Astrocyte (in vitro differentiated cells and primary cell): Measurements from ENCODE around the gene DHX40. TPM values are rescaled to one million over a fixed set of nuclear protein-coding genes. Genes with fewer than 3 reads are reported as not detected.
"Not testable (repeated sequence)": the region's sequence is repeated elsewhere in the genome, so short reads cannot be mapped to it uniquely, and the experiment has no call there.

ENCODE experiments used
- DNase-seq: peaks from one replicate; pipeline ENCODE4 v3.0.0-alpha.2; 2010; ENCODE audit warnings: low read depth
- FAIRE-seq: peaks from 2 replicates; lab custom pipeline; 2011; peaks lifted over from hg19 to GRCh38; lab: Jason Lieb, UNC
- H2AFZ ChIP-seq: 2 replicates; pipeline ENCODE4 v1.6.0; 2012; ENCODE audit warnings: low read depth, low read length, inconsistent platforms
- H3K27ac ChIP-seq: 2 replicates; pipeline ENCODE4 v1.5.1; 2011; ENCODE audit warnings: low read depth, low read length, inconsistent platforms
- H3K27me3 ChIP-seq: 2 replicates; pipeline ENCODE4 v1.6.0; 2011; ENCODE audit warnings: low read length, inconsistent platforms; ENCODE audit not compliant: insufficient read depth
- H3K36me3 ChIP-seq: 2 replicates; pipeline ENCODE4 v1.5.1; 2011; ENCODE audit warnings: low read length, inconsistent platforms; ENCODE audit not compliant: insufficient read depth
- H3K4me1 ChIP-seq: 2 replicates; pipeline ENCODE4 v1.5.1; 2011; ENCODE audit warnings: low read length, inconsistent platforms; ENCODE audit not compliant: insufficient read depth
- H3K4me2 ChIP-seq: 2 replicates; pipeline ENCODE4 v1.6.0; 2012; ENCODE audit warnings: low read length, inconsistent platforms
- H3K4me3 ChIP-seq: 2 replicates; pipeline ENCODE4 v1.5.1; 2011; ENCODE audit warnings: low read depth, mild to moderate bottlenecking, low read length, inconsistent platforms; ENCODE audit not compliant: insufficient read depth
- H3K79me2 ChIP-seq: 2 replicates; pipeline ENCODE4 v1.6.0; 2012; ENCODE audit warnings: mild to moderate bottlenecking, low read length, inconsistent platforms; ENCODE audit not compliant: insufficient read depth
- H3K9ac ChIP-seq: 2 replicates; pipeline ENCODE4 v1.6.0; 2012; ENCODE audit warnings: mild to moderate bottlenecking, low read length, inconsistent platforms
- H3K9me3 ChIP-seq: 2 replicates; pipeline ENCODE4 v1.5.1; 2012; ENCODE audit warnings: low read depth, mild to moderate bottlenecking, low read length, inconsistent platforms; ENCODE audit not compliant: insufficient read depth
- H4K20me1 ChIP-seq: 2 replicates; pipeline ENCODE4 v1.6.0; 2012; ENCODE audit warnings: low read length, inconsistent platforms; ENCODE audit not compliant: insufficient read depth
- H3K27ac Mint-ChIP-seq: one replicate; pipeline ENCODE4 v1.8.0; 2021; ENCODE audit warnings: mild to moderate bottlenecking, mixed read lengths; ENCODE audit not compliant: unreplicated experiment
- H3K27me3 Mint-ChIP-seq: one replicate; pipeline ENCODE4 v1.8.0; 2021; ENCODE audit warnings: low read depth, mixed read lengths; ENCODE audit not compliant: unreplicated experiment
- H3K36me3 Mint-ChIP-seq: one replicate; pipeline ENCODE4 v1.8.0; 2021; ENCODE audit warnings: low read depth, mixed read lengths; ENCODE audit not compliant: unreplicated experiment
- H3K4me1 Mint-ChIP-seq: one replicate; pipeline ENCODE4 v1.8.0; 2021; ENCODE audit warnings: low read depth, mixed read lengths; ENCODE audit not compliant: unreplicated experiment
- H3K4me3 Mint-ChIP-seq: one replicate; pipeline ENCODE4 v1.8.0; 2021; ENCODE audit warnings: mild to moderate bottlenecking, moderate library complexity, mixed read lengths; ENCODE audit not compliant: unreplicated experiment
- H3K9me3 Mint-ChIP-seq: one replicate; pipeline ENCODE4 v1.8.0; 2021; ENCODE audit warnings: mild to moderate bottlenecking, mixed read lengths; ENCODE audit not compliant: unreplicated experiment
- EZH2 ChIP-seq: IDR thresholded peaks from 2 replicates; pipeline ENCODE4 v1.6.1; 2012; ENCODE audit warnings: mild to moderate bottlenecking, low read length, inconsistent platforms; ENCODE audit not compliant: insufficient read depth
- total RNA-seq: library from RNA; stranded (reverse); gene quantifications from 2 replicates; pipeline ENCODE4 v1.2.1, GENCODE V29; 2021
- TF ChIP-seq, protein P1 (sequence below): IDR thresholded peaks from 2 replicates; pipeline ENCODE4 v1.5.1; 2011; ENCODE audit warnings: low read depth, mild to moderate bottlenecking, inconsistent platforms, low read length, moderate library complexity; ENCODE audit not compliant: insufficient read depth

DHX40 gene
- total RNA-seq, 1 donor from 2014 or later: 31.0 TPM

GRCh38 chr17:59542960-59543635 lies 22.3 kb upstream of the DHX40 start:
- Histone ChIP-seq H3K9me3 (no peaks in the 10 kb centered on the region), H3K27me3 (no peaks in the 10 kb centered on the region), H3K9ac (no peak overlapping the region), H3K4me3 (no peak overlapping the region), H3K79me2 (no peaks in the 10 kb centered on the region), H3K27ac (no peak overlapping the region), H3K4me2 (no peak overlapping the region), H3K4me1 (no peaks in the 10 kb centered on the region), H3K36me3 (no peaks in the 10 kb centered on the region), H2AFZ (no peak overlapping the region), H4K20me1 (no peaks in the 10 kb centered on the region)
- Mint-ChIP-seq H3K9me3 (no peaks in the 10 kb centered on the region), H3K27ac (no peak overlapping the region), H3K27me3 (peaks cover 4% of the 10 kb centered on the region), H3K4me3 (no peak overlapping the region), H3K4me1 (no peaks in the 10 kb centered on the region), H3K36me3 (no peaks in the 10 kb centered on the region)
- TF ChIP-seq, protein P1, sequence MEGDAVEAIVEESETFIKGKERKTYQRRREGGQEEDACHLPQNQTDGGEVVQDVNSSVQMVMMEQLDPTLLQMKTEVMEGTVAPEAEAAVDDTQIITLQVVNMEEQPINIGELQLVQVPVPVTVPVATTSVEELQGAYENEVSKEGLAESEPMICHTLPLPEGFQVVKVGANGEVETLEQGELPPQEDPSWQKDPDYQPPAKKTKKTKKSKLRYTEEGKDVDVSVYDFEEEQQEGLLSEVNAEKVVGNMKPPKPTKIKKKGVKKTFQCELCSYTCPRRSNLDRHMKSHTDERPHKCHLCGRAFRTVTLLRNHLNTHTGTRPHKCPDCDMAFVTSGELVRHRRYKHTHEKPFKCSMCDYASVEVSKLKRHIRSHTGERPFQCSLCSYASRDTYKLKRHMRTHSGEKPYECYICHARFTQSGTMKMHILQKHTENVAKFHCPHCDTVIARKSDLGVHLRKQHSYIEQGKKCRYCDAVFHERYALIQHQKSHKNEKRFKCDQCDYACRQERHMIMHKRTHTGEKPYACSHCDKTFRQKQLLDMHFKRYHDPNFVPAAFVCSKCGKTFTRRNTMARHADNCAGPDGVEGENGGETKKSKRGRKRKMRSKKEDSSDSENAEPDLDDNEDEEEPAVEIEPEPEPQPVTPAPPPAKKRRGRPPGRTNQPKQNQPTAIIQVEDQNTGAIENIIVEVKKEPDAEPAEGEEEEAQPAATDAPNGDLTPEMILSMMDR: no peak
- no peak for TF ChIP-seq EZH2
- DNase-seq (no peak), FAIRE-seq (no peak)

DNA sequence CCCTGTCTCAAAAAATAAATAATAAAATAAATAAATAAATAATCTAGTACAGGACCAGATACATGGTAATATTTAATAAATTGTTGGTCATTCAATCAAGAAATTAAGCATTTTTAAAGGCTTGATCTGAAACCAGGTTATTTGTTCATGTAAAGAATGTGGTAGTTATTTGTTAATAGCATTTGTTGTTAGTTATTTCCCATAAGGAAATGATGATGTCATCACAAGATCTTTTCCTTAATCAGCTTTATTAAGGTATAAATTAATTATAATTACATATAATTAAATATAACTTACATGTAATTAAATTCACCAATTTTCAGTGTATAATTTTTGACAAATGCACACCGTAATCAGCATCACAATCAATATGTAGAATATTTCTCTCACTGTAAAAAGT lies 19.5 kb upstream of the DHX40 start:
- no peaks in the 10 kb centered on the region for H3K36me3 ChIP-seq
- no peaks in the 10 kb centered on the region for H3K79me2 ChIP-seq
- H4K20me1 ChIP-seq: no peaks in the 10 kb centered on the region
- DNase-seq (no peak), FAIRE-seq (no peak)
- no peaks in the 10 kb centered on the region for H3K4me1 Mint-ChIP-seq
- H3K27me3 ChIP-seq: no peaks in the 10 kb centered on the region
- no peaks in the 10 kb centered on the region for H3K9me3 ChIP-seq
- H3K4me3 Mint-ChIP-seq: no peak overlapping the region
- no peak overlapping the region for H3K27ac ChIP-seq
- TF ChIP-seq, protein P1: no peak
- no peak for TF ChIP-seq EZH2
- no peak overlapping the region for H3K4me3 ChIP-seq
- H3K36me3 Mint-ChIP-seq: no peaks in the 10 kb centered on the region
- H3K27me3 Mint-ChIP-seq: peaks cover 4% of the 10 kb centered on the region
- no peaks in the 10 kb centered on the region for H3K9me3 Mint-ChIP-seq
- H3K9ac ChIP-seq: no peak overlapping the region
- H3K27ac Mint-ChIP-seq: no peak overlapping the region
- no peak overlapping the region for H2AFZ ChIP-seq
- H3K4me1 ChIP-seq: no peaks in the 10 kb centered on the region
- no peak overlapping the region for H3K4me2 ChIP-seq

DNA sequence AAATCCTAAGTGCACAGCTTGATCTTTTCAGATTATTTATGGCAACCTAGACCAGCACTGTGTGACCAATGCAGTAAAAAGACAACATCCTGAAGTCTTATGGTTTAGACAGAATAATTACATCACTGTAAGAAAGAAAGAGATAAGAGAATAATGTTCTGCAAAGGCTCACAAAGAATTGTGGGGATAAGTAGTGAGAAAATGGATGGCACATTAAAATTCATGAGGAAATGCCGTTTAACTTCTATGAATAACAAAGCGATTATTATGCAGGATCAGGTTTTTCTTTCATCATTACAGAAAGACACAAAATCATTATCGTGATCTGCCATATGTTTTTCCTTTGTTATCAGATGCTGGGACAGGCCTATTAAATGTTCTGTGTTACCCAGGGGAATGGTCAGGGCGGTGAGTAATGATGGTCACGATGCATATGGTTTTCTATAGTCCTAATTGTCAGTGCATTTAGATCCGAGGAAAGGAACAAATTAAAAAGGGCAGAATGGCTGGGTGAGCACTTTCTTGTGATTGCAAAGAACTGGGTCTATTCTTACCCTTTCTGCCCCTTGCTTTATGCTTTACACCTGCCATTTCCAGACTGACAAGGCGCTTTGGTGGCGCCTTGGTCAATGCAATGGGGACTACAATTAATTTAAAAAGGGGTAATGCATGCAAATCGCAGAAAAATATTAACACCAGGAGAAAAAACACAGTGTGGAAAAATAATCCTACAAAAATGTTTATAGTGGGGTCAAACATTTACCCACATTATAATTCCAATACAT lies 18.1 kb upstream of the DHX40 start:
- TF ChIP-seq, protein P1: no peak
- no peak for TF ChIP-seq EZH2
- H3K4me3 Mint-ChIP-seq: no peak overlapping the region
- FAIRE-seq: no peak

GRCh38 chr17:59548985-59549384 lies 16.4 kb upstream of the DHX40 start:
- not testable (repeated sequence) for H3K9me3 Mint-ChIP-seq, H3K27ac Mint-ChIP-seq, H3K36me3 Mint-ChIP-seq, DNase-seq, H3K27ac ChIP-seq, H3K9ac ChIP-seq, H3K36me3 ChIP-seq, H3K9me3 ChIP-seq, H3K79me2 ChIP-seq, H3K4me2 ChIP-seq, H2AFZ ChIP-seq, H3K27me3 Mint-ChIP-seq, H3K4me3 Mint-ChIP-seq, H3K27me3 ChIP-seq, FAIRE-seq, H3K4me1 Mint-ChIP-seq, H3K4me1 ChIP-seq, H3K4me3 ChIP-seq, H4K20me1 ChIP-seq

More for the DNA sequence above, 18.1 kb upstream of the DHX40 start:
- no peaks in the 10 kb centered on the region for H3K79me2 ChIP-seq
- no peak overlapping the region for H3K27ac ChIP-seq
- H3K27me3 ChIP-seq: no peaks in the 10 kb centered on the region
- no peaks in the 10 kb centered on the region for H3K36me3 ChIP-seq
- no peaks in the 10 kb centered on the region for H3K4me1 Mint-ChIP-seq
- no peak for DNase-seq
- H4K20me1 ChIP-seq: no peaks in the 10 kb centered on the region
- H3K27me3 Mint-ChIP-seq: peaks cover 3% of the 10 kb centered on the region
- no peaks in the 10 kb centered on the region for H3K9me3 ChIP-seq
- H3K9ac ChIP-seq: no peak overlapping the region
- no peak overlapping the region for H3K4me3 ChIP-seq
- H3K9me3 Mint-ChIP-seq: no peaks in the 10 kb centered on the region
- no peaks in the 10 kb centered on the region for H3K4me1 ChIP-seq
- no peaks in the 10 kb centered on the region for H3K36me3 Mint-ChIP-seq
- peak overlapping the region; percentile 36 for H3K4me2 ChIP-seq
- H2AFZ ChIP-seq: peak overlapping the region; percentile 40
- no peak overlapping the region for H3K27ac Mint-ChIP-seq
